Ascending aorta (tissue), 2 donors: ENCODE results near the gene COA5. TPM values are rescaled to one million over a fixed set of nuclear protein-coding genes. Genes with fewer than 3 reads are reported as not detected.

Source experiments
- DNase-seq, 2 donors: peaks; one replicate each; pipeline ENCODE4 v3.0.0-alpha.2; 2019; ENCODE audit warnings: low spot score in 2 of 2
- H3K27ac ChIP-seq, 2 donors: fragments of 200-600 bp; sonication (generic); one replicate each; pipeline ENCODE4 v1.5.1; 2016 to 2017; ENCODE audit warnings: mild to moderate bottlenecking in 1 of 2
- H3K27me3 ChIP-seq: fragments of 200-600 bp; sonication (generic); one replicate; pipeline ENCODE4 v1.5.1; 2017
- H3K36me3 ChIP-seq, 2 donors: fragments of 200-600 bp; sonication (generic); one replicate each; pipeline ENCODE4 v1.5.1; 2016
- H3K4me1 ChIP-seq, 2 donors: fragments of 200-600 bp; sonication (generic); one replicate each; pipeline ENCODE4 v1.5.1; 2016 to 2017; ENCODE audit warnings: mild to moderate bottlenecking in 1 of 2
- H3K4me3 ChIP-seq, 2 donors: fragments of 200-600 bp; sonication (generic); one replicate each; pipeline ENCODE4 v1.5.1; 2016 to 2017; ENCODE audit warnings: mild to moderate bottlenecking in 1 of 2
- H3K9me3 ChIP-seq, 2 donors: fragments of 200-600 bp; sonication (generic); one replicate each; pipeline ENCODE4 v1.5.1; 2016
- intact Hi-C: fragments of 100-400 bp; cut with DNase I; formaldehyde crosslinking; loops from one replicate; pipeline ENCODE4 v1.15.1; 2023
- total RNA-seq: library from RNA; depleted of rRNA; stranded (reverse); fragments of >200 nt; gene quantifications from one replicate; pipeline ENCODE4 v1.1.0, GENCODE V29; 2016
- TF ChIP-seq, protein P1 (sequence below), 3 experiments: fragments of 200-600 bp in 2 of 3; fragments of 450-650 bp in 1 of 3; sonication (generic) in 2 of 3; IDR thresholded peaks; one replicate each; pipeline ENCODE4 v1.5.1; 2016 to 2019; ENCODE audit warnings: antibody characterized with exemption in 3 of 3, mild to moderate bottlenecking in 1 of 3, moderate library complexity in 1 of 3

COA5 gene
- total RNA-seq, 1 donor from 2014 or later = 86.3 TPM

DNA sequence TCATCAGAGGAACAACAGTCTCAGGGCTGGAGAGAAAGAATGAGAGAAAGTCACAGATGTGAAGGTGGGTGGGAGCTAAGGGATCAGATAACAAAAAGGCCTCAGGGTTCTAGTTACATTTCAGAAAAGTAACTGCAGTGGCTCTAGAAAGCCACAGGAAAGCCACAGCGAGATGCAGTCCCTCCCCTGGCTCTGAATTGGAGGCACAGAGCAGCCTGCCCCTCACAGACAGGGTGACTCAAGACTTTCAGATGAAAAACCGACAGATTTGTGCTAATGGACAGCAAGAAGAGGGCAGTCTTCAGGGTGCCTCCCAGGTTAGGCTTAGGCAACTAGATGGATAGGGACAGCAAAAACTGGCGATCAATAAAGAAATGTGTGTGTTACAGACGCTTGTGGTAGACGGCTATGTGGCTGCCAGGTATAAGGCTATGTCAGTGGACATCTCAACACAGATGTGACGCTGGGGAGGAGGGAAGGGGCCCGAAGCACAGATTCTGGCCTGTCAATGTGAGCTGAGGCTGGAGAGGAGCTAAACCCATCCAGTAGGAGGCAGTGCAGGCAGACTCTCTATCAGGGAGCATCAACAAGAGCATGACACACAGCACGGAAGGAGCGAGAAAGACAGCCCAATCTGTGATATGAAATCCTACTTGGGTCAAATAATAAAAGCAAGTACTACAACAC is 26.2 kb upstream of the COA5 start:
- intact Hi-C loops = no loop called here
- no peaks in the 10 kb centered on the region for H3K27me3 ChIP-seq
- H3K36me3 ChIP-seq = peaks cover 14 to 69% of the 10 kb centered on the region in 2 donors
- TF ChIP-seq, protein P1, sequence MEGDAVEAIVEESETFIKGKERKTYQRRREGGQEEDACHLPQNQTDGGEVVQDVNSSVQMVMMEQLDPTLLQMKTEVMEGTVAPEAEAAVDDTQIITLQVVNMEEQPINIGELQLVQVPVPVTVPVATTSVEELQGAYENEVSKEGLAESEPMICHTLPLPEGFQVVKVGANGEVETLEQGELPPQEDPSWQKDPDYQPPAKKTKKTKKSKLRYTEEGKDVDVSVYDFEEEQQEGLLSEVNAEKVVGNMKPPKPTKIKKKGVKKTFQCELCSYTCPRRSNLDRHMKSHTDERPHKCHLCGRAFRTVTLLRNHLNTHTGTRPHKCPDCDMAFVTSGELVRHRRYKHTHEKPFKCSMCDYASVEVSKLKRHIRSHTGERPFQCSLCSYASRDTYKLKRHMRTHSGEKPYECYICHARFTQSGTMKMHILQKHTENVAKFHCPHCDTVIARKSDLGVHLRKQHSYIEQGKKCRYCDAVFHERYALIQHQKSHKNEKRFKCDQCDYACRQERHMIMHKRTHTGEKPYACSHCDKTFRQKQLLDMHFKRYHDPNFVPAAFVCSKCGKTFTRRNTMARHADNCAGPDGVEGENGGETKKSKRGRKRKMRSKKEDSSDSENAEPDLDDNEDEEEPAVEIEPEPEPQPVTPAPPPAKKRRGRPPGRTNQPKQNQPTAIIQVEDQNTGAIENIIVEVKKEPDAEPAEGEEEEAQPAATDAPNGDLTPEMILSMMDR (IDR thresholded peaks at IDR 0.05) = no peak
- no peak overlapping the region for H3K4me3 ChIP-seq
- no peak overlapping the region for H3K27ac ChIP-seq
- H3K9me3 ChIP-seq = no peaks in the 10 kb centered on the region
- H3K4me1 ChIP-seq = no peaks in the 10 kb centered on the region
- no peak for DNase-seq

DNA sequence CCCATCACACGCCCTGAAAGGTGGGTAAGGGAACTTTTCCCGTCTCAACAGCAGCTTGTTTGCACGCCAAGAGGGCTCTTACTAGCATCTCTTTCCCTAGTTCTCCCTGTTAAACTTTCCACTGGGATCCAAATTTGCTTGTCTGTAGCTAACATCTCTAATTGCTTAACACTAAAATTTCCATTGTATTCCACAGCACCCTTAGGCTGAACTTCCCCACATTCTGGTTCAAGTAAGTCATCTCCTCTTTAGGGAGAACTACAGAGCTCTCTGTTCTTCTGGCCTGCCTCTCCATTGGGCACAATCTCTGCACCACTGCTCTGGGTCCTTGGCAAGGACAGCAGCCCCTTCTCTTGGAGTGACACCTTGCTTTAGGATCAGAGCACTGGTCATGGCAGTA is 24.0 kb upstream of the COA5 start:
- Histone ChIP-seq H3K27me3 (no peaks in the 10 kb centered on the region), H3K27ac (no peak overlapping the region), H3K4me1 (no peaks in the 10 kb centered on the region), H3K4me3 (no peak overlapping the region), H3K9me3 (no peaks in the 10 kb centered on the region), H3K36me3 (peaks cover 14 to 57% of the 10 kb centered on the region in 2 donors)
- intact Hi-C loops = no loop called here
- DNase-seq = no peak
- TF ChIP-seq, protein P1 (IDR thresholded peaks at IDR 0.05) = no peak

DNA sequence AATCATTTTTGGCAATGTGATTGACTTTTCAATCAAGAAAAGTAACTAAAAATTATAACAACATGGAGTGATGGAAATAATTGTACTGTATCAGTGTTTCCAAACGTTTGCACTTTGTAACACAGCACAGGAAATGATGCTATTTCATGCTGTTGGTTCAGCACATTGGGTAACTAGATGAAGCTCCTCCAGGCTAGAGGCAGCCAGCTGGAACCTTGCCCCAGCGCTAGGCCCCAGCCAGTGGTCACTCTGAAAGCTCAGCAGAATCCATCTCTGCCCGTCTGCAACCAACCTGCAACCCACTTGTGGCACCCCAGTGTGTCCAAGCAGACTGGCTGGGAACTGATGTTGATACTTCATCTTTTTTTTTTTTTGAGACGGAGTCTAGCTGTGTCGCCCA is 15.3 kb upstream of the COA5 start:
- Histone ChIP-seq H3K4me3 (no peak overlapping the region), H3K4me1 (no peaks in the 10 kb centered on the region), H3K27ac (no peak overlapping the region), H3K9me3 (no peaks in the 10 kb centered on the region), H3K27me3 (no peaks in the 10 kb centered on the region), H3K36me3 (peaks cover 0 to 25% of the 10 kb centered on the region in 2 donors)
- TF ChIP-seq, protein P1 (IDR thresholded peaks at IDR 0.05) = no peak
- intact Hi-C loops = no loop called here
- peak; percentile 31 to 74 for DNase-seq

DNA sequence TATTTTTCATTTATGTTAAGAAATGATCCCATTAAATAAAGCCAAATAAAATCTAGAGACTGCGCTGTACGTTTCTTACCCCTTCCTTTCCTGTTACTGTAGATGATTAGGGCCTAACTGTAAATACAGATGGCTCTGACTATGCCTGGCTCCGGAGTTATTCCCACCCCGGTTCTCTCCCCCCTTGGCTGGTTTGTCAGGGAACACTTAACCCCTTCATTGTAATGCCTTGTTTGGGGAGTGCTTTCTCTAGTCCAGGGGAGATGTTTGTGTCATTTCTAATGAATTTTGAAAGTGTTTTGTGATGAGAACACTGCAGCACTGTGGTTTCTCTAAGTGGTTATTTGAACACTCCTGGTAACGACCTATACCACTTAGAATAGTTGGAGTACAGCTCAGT is 8.8 kb upstream of the COA5 start:
- Histone ChIP-seq H3K4me1 (no peaks in the 10 kb centered on the region), H3K27ac (no peak overlapping the region), H3K27me3 (no peaks in the 10 kb centered on the region), H3K4me3 (no peak overlapping the region), H3K36me3 (peaks cover 28 to 84% of the 10 kb centered on the region in 2 donors), H3K9me3 (no peaks in the 10 kb centered on the region)
- DNase-seq = no peak
- TF ChIP-seq, protein P1 (IDR thresholded peaks at IDR 0.05) = no peak
- intact Hi-C loops = no loop called here

DNA sequence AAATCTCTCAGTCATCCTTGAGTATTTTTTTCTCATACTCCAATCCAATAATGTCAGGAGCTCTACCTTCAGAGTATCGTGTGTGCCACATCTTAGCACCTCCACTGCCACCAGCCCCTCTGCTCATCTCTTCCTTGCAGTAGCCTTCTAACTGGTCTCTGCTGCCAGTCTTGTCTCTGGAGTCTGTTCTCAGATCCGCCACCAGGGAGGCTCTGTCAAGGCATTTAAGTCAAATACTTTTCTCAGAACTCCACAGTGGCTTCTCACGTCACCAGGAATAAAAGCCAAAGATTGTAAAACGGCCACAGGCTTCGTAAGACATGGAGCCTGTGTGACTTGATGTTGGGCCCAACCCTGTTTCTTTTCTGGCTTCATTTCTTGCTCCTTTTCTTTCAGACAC is 7.2 kb upstream of the COA5 start:
- DNase-seq = no peak
- Histone ChIP-seq H3K9me3 (no peaks in the 10 kb centered on the region), H3K36me3 (peaks cover 34 to 84% of the 10 kb centered on the region in 2 donors), H3K4me1 (peaks cover 8 to 9% of the 10 kb centered on the region in 2 donors), H3K27ac (no peak overlapping the region), H3K4me3 (no peak overlapping the region), H3K27me3 (no peaks in the 10 kb centered on the region)
- intact Hi-C loops = no loop called here
- TF ChIP-seq, protein P1 (IDR thresholded peaks at IDR 0.05) = no peak
